Midbrain (tissue), 1 donor: Measurements from ENCODE around the gene ZNF284.
A peak's percentile ranks its signal among the peaks of the same experiment; 100 is the strongest.

Experiments used
- DNase-seq: peaks from one replicate; lab custom pipeline; 2025; lab: John Stamatoyannopoulos, UW

Gene ZNF284

GRCh38 chr19:44071824-44072542, at the start of gene ZNF284:
ZNF284 (plus strand) TSS chr19:44072159; CDS start chr19:44076390, 4,231 bp downstream.
- DNase-seq = peak; percentile 94

GRCh38 chr19:44024900-44025216, 47.1 kb upstream of the ZNF284 start:
- peak; percentile 25 for DNase-seq

DNA sequence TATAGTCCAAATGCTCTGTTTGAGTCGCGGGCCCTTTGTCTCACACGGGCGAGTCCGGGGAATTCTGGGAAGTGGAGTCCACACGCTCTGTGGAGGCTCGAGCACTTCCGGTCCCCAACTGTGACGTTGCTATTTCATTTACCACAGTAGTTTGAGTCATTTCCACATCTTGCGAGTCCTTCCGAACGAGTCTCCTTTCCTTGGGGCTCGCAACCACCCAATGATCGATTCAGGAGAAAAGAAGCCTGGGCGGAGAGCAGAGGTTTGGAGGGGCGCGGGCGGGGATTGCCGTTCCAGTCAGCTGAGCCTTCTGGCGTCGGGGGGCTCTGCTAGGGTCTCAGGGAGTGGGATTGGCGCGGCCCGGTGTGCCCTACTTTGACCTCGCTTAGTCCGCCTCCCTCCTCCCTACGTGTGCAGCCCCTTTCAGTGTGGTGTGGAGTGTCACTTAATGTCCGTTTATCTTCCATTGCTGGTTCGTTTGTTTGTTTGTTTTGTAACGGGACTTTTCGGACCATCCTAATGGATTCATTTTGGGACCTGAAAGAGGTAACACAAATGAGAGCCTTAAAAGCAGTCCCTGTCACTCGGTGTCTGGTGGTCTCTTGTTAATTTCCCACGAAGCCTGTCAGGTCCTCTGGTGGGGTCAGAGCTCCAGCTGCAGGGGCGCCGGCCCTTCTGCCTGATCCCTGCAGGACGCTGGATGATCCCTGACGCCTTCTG, 46.6 kb upstream of the ZNF284 start, which contains the start of gene ZNF222:
Gene ZNF222 (plus strand): TSS at position 163 of the 720 bp plus-strand sequence. CDS start 58 bp downstream, at position 221.
- DNase-seq = peak; percentile 89

DNA sequence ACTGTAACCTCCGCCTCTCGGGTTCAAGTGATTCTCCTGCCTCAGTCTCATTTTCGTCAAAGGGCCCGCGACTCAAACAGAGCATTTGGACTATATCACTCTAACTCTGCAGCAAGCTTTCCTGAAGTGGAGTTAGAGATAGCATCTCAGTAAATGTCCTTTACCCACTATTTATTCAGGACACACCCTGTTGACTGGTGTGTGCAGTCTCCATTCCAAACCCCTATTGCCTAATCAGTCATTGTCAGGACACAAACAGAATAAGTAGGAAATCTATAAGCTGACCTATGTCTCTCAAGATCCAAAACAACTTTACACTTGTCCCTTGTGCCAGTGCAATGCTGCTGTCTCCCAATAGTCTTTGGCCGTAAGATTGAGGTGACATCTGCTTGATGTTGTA, 45.3 kb upstream of the ZNF284 start:
- no peak for DNase-seq

DNA sequence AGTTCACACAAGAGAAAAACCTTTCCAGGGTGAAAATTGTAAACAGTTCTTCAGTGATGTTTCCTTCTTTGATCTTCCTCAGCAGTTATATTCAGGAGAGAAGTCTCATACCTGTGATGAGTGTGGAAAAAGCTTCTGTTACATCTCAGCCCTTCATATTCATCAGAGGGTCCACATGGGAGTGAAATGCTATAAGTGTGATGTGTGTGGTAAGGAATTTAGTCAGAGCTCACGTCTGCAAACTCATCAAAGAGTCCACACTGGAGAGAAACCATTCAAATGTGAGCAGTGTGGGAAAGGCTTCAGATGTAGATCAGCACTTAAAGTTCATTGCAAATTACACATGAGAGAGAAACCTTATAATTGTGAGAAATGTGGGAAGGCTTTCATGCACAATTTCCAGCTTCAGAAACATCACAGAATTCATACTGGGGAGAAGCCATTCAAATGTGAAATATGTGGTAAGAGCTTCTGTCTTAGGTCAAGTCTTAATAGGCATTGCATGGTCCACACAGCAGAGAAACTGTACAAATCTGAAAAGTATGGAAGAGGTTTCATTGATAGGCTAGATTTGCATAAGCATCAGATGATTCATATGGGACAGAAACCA, 39.9 kb upstream of the ZNF284 start:
- no peak for DNase-seq

DNA sequence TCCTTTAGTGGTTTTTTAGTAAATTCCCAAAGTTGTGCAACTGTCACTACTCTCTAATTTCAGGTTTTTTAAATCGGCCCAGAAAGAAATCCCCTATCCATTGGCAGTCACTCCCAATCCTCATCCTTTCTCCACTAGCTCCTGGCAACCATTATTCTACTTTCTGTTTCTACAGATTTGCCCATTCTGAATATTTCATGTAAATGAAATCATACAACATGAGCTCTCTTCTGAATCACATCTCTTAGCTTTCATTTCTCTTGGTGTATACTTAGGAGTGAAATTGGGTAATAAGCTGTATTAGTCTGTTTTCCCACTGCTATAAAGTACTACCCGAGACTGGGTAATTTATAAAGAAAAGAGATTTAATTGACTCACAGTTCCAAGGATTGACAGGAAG, 29.8 kb upstream of the ZNF284 start:
- no peak for DNase-seq

DNA sequence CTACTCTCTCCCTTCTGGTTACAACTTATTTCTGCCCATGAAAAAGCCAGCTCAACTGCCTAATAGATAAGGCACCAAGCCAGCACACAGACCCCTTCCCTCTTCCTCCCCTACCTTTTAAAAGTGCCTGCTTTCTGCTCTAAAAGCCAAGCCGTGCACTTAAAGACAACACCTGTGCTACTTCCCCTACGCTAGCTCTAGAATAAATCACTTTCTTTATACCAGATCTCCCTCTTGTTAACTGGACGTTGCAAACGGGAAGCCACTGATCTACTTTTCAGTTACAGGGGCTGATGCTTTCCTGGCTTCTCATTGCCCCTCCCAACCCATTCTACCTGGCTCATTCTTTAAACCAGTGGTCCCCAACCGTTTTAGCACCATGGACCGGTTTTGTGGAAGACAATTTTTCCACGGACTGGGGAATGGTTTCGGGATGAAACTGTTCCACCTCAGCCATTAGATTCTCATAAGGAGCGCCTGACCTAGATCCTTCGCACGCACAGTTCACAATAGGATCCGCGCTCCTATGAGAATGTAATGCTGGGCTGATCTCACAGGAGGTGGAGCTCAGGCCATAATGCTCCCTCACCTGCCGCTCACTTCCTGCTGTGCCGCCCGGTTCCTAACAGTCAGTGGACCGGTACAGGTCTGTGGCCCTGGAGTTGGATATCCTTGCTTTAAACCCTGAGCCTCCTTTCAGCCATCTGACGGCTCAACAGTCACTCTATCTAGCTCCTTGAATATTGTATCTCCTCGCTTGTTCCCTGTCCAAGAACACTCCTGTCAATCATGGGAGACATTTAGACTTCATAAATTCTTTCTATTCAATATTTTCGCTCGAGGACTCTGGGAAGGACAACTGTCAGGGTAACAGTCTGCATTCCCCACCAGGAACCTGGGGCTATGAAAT, 21.0 kb upstream of the ZNF284 start:
- DNase-seq = no peak

GRCh38 chr19:44051650-44052402, 20.1 kb upstream of the ZNF284 start, which contains the start of gene ZNF223:
ZNF223 (plus strand) TSS chr19:44052036; CDS start chr19:44055177, 3,141 bp downstream.
- DNase-seq = peak; percentile 99

DNA sequence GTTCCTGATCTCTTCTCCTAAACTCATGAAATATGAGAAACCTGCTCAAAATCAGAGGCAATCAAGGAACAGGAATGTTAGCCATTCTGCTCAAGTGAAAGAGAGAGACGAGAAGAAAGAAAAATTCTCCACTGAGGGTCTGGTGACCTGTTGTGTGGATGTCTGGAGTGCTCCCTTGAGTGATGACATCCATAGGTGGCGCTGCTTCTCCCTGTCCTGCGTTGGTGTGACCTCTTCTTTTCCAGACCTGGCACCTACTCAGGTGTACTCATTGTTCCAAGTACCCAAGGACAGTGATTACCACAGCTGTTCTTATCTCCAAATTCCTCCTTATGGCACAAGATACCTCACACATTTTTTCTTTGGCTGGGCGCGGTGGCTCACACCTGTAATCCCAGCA, 16.1 kb upstream of the ZNF284 start:
- DNase-seq = no peak

DNA sequence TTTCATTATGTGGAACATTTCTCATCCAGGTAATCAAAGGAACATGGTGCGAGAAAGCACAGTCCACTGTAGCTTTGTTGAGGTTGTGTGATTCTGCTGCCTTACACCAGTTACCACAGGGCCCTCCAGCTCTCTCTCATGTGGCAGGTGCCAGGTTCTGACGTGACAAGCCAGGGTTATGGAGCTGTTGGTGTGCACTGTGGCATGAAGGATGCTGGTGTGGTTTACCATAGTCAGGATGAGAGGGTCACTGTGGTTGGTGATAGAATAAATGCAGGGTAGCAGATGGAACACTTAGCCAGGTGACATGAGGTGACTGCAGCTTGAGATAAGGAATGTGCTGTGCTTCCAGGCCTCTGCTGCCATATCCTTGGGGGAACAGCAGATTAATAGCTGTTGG, 12.7 kb upstream of the ZNF284 start:
- no peak for DNase-seq

DNA sequence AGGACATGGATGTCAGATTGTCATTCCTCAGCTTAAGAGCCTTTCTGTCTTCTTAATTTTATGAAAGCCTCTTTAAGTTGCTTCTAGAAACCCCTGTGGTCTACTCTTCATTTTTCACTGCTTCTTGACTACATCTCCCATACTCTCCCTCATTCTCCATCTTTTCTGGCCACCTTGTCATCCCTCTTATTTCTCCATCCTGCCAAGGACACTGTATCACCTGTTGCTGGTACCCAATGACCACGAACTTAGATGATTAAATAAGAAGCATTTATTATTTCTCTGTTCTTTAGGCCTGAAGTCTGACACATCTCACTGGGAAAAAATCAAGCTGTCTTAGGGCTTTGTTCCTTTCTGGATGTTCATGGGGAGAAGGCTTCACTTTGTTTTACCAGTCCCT, 10.9 kb upstream of the ZNF284 start:
- DNase-seq = no peak

DNA sequence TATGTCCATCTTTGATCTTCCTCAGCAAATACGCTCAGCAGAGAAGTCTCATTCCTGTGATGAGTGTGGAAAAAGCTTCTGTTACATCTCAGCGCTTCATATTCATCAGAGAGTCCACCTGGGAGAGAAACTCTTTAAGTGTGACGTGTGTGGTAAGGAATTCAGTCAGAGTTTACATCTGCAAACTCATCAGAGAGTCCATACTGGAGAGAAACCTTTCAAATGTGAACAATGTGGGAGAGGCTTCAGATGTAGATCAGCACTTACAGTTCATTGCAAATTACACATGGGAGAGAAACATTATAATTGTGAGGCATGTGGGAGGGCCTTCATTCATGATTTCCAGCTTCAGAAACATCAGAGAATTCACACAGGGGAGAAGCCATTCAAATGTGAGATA, 5.7 kb upstream of the ZNF284 start:
- no peak for DNase-seq

DNA sequence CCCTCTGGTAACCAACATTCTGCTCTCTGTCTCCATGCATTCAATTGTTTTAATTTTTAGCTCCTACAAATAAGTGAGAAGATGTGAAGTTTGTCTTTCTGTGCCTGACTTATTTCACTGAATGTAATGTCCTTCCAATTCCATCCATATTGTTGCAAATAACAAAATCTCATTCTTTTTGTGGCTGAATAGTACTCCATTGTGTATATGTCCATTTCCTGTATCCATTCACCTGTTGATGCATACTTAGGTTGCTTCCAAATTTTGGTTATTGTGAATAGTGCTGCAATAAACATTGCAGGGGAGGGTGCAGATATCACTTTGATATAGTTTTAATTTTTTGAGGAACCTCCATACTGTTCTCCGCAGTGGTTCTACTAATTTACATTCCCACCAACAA, 2.5 kb upstream of the ZNF284 start:
- no peak for DNase-seq

DNA sequence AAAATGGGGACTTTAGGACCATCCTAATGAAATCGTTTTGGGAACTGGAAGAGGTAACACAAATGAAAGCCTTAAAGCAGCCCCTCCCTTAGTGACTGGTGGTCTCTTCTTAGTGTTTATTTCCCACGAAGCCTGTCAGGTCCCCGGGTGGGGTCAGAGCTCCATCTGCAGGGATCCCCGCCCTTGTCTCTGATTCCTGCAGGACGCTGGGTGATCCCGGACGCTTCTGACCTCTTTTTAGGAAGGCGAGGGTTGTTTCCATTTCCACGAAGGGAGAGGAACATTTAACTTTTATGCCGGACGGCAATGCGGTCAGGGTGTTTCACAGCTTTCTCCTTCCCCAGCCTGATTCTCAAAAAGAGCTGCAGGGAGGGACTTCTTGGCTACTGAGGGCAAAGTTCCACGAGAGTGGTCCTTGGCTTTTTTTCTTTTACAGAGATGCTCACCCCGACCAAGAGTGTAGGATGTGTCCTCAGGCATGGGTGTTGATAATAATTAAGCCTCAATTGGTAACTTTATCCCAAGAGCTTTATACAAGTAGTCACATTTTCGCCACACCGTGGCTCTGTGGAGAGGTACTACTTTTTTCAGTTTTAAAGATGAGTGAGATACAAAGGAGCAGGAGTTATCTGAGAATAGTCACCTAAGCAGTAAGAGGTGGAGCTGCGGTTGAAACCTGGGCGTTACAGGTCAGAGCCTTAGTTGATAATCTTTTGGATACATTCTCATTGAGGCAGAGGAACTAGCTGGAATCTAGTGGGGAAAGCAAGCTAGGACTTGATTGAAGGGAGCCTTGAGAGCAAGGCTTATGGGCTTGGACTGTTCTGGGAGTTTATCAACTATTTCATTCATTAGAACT, 813 bp downstream of the ZNF284 start:
- no peak for DNase-seq

DNA sequence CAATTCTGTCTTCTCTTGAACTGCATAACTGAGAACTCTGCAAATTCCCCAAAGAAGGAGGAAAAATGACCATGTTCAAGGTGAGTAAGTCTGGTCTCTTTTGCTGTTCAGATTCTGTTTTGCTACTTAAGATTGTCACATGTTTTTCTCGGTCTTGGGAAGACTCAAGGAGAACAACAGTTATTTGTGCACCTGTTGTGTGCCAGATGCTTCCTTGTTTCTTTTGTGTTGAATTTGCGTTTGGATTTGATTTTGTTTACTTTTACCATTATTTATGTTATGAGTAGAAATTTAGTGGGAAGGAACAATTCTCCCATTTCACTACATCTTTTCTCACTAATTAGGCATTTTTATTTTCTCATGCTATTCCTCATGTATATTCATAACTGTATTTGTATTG, 4.4 kb downstream of the ZNF284 start:
- DNase-seq = no peak

GRCh38 chr19:44092108-44092507, 20.1 kb downstream of the ZNF284 start:
- no peak for DNase-seq

GRCh38 chr19:44093931-44094765, 22.2 kb downstream of the ZNF284 start, which contains the start of gene ZNF224:
ZNF224 (plus strand) TSS chr19:44094361; CDS start chr19:44097874, 3,513 bp downstream.
- DNase-seq = peak; percentile 96

DNA sequence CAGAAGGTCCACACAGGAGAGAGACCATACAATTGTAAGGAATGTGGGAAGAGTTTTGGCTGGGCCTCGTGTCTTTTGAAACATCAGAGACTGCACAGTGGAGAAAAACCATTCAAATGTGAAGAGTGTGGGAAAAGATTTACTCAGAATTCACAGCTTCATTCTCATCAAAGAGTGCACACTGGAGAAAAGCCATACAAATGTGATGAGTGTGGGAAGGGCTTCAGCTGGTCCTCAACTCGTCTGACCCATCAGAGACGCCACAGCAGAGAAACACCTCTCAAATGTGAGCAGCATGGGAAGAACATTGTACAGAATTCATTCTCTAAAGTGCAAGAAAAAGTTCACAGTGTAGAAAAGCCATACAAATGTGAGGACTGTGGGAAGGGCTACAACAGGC, 35.8 kb downstream of the ZNF284 start:
- DNase-seq = no peak

DNA sequence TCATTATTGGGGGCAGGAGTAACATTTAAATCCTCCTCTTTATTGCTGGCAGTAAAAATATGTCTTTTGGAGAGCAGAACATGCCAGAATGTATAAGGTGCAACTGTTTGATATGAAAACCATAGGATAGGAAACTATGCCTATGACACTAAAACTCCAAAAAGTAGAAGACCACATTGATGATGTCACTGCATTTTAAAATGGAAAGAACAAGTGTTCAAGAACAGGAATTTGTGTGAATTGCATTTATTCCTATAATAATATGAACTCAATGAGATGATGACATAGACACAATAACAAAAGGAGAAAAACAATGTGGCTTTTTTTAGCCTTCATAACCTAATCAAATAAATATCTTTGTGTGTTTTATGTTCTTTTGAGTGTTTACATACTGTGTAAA, 37.5 kb downstream of the ZNF284 start:
- no peak for DNase-seq
